PC-9 (cell line): ENCODE data around the gene CCDC201.

Experiments used
- CTCF ChIP-seq: fragments of 200-600 bp; sonication (generic); conservative IDR thresholded peaks from 2 replicates; pipeline ENCODE4 v1.6.1; 2017; ENCODE audit warnings: mixed run types, antibody characterized with exemption, mild to moderate bottlenecking, moderate library complexity
- EZH2 ChIP-seq: fragments of 200-600 bp; sonication (generic); IDR thresholded peaks from 2 replicates; pipeline ENCODE4 v1.8.0; 2017; ENCODE audit warnings: antibody characterized with exemption, low read depth

DNA sequence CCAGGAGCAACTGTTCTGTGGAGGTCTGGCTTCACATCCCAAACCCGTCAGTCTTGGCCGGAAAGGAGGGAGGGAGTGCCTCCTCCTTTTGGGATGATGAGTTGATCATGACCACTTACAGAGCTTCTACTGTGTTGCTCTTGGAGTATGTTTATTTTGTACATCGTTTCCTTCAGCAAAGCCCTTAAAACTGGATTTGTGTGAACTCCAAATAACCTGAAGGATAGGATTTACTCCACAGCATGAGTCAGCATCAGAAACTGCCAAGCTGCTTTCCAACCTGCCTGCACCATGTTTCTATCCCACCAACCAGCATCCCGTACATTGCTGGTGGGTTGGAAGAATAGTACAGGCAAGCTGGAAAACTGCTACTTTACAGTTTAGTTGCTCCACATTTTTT, 3.5 kb downstream of the CCDC201 start:
- no peak for TF ChIP-seq CTCF
- no peak for TF ChIP-seq EZH2
